ENCODE measurements around the gene ADAMTS2.
"Not testable (repeated sequence)": the region's sequence is repeated elsewhere in the genome, so short reads cannot be mapped to it uniquely, and the experiment has no call there.

Gene ADAMTS2

DNA sequence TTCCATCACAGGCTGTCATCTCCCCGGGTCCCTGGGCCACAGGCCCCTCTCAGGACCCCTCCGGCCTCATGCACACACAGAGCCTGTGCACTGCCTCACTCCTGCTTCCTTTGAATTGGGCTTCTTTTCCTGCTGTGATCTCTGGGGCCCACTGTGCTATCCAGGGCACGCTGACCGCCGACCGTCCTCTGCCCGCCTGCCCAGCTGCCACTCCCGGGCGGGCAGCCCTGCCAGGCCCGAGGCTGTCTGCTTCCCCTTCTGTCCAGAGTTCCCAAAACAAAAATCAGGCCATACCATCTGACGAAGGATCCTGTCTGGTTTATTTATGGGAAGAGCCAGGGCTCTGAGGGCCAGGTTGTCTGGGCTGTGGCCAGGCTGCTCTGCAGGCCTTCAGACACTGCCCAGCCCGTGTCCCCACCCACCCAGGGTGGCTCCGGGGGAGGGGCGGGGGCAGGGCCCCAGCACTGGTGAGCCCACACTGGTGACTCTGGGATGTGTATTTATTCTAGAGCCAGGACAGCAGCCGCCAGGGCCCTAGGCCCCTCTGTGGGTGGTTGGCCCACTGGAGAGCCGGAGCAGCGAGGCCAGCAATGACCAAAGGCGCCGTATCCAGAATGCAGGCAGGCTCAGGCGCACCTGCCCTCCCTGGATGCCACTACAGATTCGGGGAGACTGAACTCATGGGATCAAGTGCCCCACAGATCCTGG, 57.0 kb downstream of the ADAMTS2 start:
- no peak overlapping the region for H3K4me2 ChIP-seq (ENCODE audit: low read length)
- no peak overlapping the region for H3K4ac ChIP-seq (ENCODE audit: low read depth, low read length)
- no peak overlapping the region for H3K18ac ChIP-seq (ENCODE audit: low read length)
- H3K27ac ChIP-seq (ENCODE audit: low read depth, low read length), result no peak overlapping the region
- no peak overlapping the region for H2BK120ac ChIP-seq (ENCODE audit: low read depth, low read length)
- H3K4me1 ChIP-seq (ENCODE audit: control insufficient read depth, low read depth, low read length), result no peaks in the 10 kb centered on the region
- no peak overlapping the region for H3K4me3 ChIP-seq (ENCODE audit: low read length)
- no peak for DNase-seq
- WGBS (ENCODE audit: extremely low coverage, insufficient coverage, low lambda C conversion rate), result no CpG with 5 or more reads among the region's 21 CpGs
- no peaks in the 10 kb centered on the region for H3K27me3 ChIP-seq (ENCODE audit: insufficient read depth, low read length, poor library complexity)
- H3K79me1 ChIP-seq (ENCODE audit: low read length), result no peaks in the 10 kb centered on the region
- no peak overlapping the region for H3K23ac ChIP-seq (ENCODE audit: low read length)
- H2BK5ac ChIP-seq (ENCODE audit: low read length), result no peak overlapping the region
- no peaks in the 10 kb centered on the region for H3K36me3 ChIP-seq (ENCODE audit: control insufficient read depth, insufficient read depth, low read length)
- H3K79me2 ChIP-seq (ENCODE audit: control insufficient read depth, insufficient read depth, low read length), result no peaks in the 10 kb centered on the region
- H2BK15ac ChIP-seq (replicated peaks; ENCODE audit: low read depth), result no peak overlapping the region
- H3K56ac ChIP-seq (ENCODE audit: low read length), result no peak overlapping the region
- no peak overlapping the region for H3K9ac ChIP-seq (ENCODE audit: low read length)
- no peak overlapping the region for H4K5ac ChIP-seq (ENCODE audit: low read length)
- H4K8ac ChIP-seq (ENCODE audit: low read depth, low read length), result no peak overlapping the region
- no peak overlapping the region for H2AK5ac ChIP-seq (ENCODE audit: low read length)

DNA sequence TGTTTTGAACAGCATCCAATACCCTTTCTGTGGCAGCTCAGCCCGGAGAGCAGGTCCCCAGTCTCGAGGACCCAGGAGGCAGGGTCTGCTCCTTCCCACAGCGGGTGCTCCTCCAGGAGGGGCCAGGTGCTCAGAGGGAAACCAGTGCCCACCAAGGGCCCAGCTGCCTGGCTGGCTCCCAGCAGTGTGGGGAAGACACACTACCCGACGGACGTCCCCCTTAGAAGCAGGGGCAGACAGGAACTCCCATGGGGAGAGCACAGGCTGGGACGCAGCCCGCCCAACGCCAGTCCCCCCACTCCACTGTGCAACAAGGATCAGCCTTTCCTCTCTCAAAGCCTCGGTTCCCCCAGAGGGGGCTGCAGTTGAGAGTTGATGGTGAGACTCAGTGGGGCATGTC, 57.6 kb downstream of the ADAMTS2 start:
- no peak overlapping the region for H3K27ac ChIP-seq (ENCODE audit: low read depth, low read length)
- no peaks in the 10 kb centered on the region for H3K79me2 ChIP-seq (ENCODE audit: control insufficient read depth, insufficient read depth, low read length)
- no peaks in the 10 kb centered on the region for H3K27me3 ChIP-seq (ENCODE audit: insufficient read depth, low read length, poor library complexity)
- H2AK5ac ChIP-seq (ENCODE audit: low read length), result no peak overlapping the region
- no peaks in the 10 kb centered on the region for H3K4me1 ChIP-seq (ENCODE audit: control insufficient read depth, low read depth, low read length)
- H3K4me3 ChIP-seq (ENCODE audit: low read length), result no peak overlapping the region
- H2BK15ac ChIP-seq (replicated peaks; ENCODE audit: low read depth), result no peak overlapping the region
- DNase-seq, result no peak
- no peak overlapping the region for H3K23ac ChIP-seq (ENCODE audit: low read length)
- H4K8ac ChIP-seq (ENCODE audit: low read depth, low read length), result no peak overlapping the region
- WGBS (ENCODE audit: extremely low coverage, insufficient coverage, low lambda C conversion rate), result no CpG with 5 or more reads among the region's 10 CpGs
- H2BK5ac ChIP-seq (ENCODE audit: low read length), result no peak overlapping the region
- H3K4ac ChIP-seq (ENCODE audit: low read depth, low read length), result no peak overlapping the region
- H4K5ac ChIP-seq (ENCODE audit: low read length), result no peak overlapping the region
- H3K56ac ChIP-seq (ENCODE audit: low read length), result no peak overlapping the region
- H3K18ac ChIP-seq (ENCODE audit: low read length), result no peak overlapping the region
- no peak overlapping the region for H2BK120ac ChIP-seq (ENCODE audit: low read depth, low read length)
- no peaks in the 10 kb centered on the region for H3K36me3 ChIP-seq (ENCODE audit: control insufficient read depth, insufficient read depth, low read length)
- H3K79me1 ChIP-seq (ENCODE audit: low read length), result no peaks in the 10 kb centered on the region
- no peak overlapping the region for H3K9ac ChIP-seq (ENCODE audit: low read length)
- H3K4me2 ChIP-seq (ENCODE audit: low read length), result no peak overlapping the region

DNA sequence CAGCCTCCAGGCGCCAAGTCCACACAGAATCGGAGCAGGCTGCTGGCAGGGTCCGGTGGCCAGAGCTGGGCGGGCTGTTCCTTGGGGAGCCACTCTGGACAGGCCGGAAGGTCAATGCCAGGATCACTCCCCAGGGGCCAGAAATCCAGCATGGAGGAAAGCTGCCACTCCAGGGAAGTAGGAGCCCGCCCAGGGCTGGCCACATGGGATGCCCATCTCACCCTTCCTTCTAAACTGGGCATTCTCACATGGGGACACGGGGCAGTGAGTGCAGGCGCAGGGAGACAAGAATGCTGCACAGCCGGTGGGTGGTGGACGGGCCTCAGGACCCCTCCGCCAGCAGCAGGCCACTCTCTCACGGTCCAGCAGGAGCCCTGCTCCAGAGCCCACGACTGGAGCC, 58.2 kb downstream of the ADAMTS2 start:
- no peak overlapping the region for H3K18ac ChIP-seq (ENCODE audit: low read length)
- H3K79me1 ChIP-seq (ENCODE audit: low read length), result no peaks in the 10 kb centered on the region
- no peak overlapping the region for H3K4me3 ChIP-seq (ENCODE audit: low read length)
- no peak overlapping the region for H3K9ac ChIP-seq (ENCODE audit: low read length)
- H3K27me3 ChIP-seq (ENCODE audit: insufficient read depth, low read length, poor library complexity), result no peaks in the 10 kb centered on the region
- no CpG with 5 or more reads among the region's 13 CpGs for WGBS (ENCODE audit: extremely low coverage, insufficient coverage, low lambda C conversion rate)
- no peak overlapping the region for H2BK15ac ChIP-seq (replicated peaks; ENCODE audit: low read depth)
- no peaks in the 10 kb centered on the region for H3K79me2 ChIP-seq (ENCODE audit: control insufficient read depth, insufficient read depth, low read length)
- no peak overlapping the region for H4K8ac ChIP-seq (ENCODE audit: low read depth, low read length)
- no peak for DNase-seq
- no peak overlapping the region for H3K56ac ChIP-seq (ENCODE audit: low read length)
- H3K4me1 ChIP-seq (ENCODE audit: control insufficient read depth, low read depth, low read length), result no peaks in the 10 kb centered on the region
- H3K4me2 ChIP-seq (ENCODE audit: low read length), result no peak overlapping the region
- no peak overlapping the region for H3K27ac ChIP-seq (ENCODE audit: low read depth, low read length)
- H2BK120ac ChIP-seq (ENCODE audit: low read depth, low read length), result no peak overlapping the region
- no peak overlapping the region for H3K4ac ChIP-seq (ENCODE audit: low read depth, low read length)
- no peak overlapping the region for H2AK5ac ChIP-seq (ENCODE audit: low read length)
- no peak overlapping the region for H3K23ac ChIP-seq (ENCODE audit: low read length)
- no peak overlapping the region for H2BK5ac ChIP-seq (ENCODE audit: low read length)
- no peaks in the 10 kb centered on the region for H3K36me3 ChIP-seq (ENCODE audit: control insufficient read depth, insufficient read depth, low read length)
- H4K5ac ChIP-seq (ENCODE audit: low read length), result no peak overlapping the region

DNA sequence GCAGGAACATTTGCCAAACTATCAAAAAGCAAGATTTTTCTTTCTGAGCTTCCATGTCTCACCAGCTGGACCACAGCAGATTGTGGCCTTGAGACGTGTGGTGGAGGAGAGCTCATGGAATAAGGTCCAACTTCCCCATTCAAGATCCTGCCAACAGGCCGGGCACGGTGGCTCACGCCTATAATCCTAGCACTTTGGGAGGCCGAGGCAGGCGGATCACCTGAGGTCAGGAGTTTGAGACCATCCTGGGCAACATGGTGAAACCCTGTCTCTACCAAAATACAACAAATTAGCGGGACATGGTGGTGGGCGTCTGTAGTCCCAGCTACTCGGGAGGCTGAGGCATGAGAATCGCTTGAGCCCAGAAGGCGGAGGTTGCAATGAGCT, 59.5 kb downstream of the ADAMTS2 start:
- not testable (repeated sequence) for H2AK5ac ChIP-seq (ENCODE audit: low read length); H3K36me3 ChIP-seq (ENCODE audit: control insufficient read depth, insufficient read depth, low read length); H3K4me3 ChIP-seq (ENCODE audit: low read length); H3K18ac ChIP-seq (ENCODE audit: low read length); H2BK15ac ChIP-seq (replicated peaks; ENCODE audit: low read depth); H2BK120ac ChIP-seq (ENCODE audit: low read depth, low read length); H3K27me3 ChIP-seq (ENCODE audit: insufficient read depth, low read length, poor library complexity); H3K4me2 ChIP-seq (ENCODE audit: low read length); DNase-seq; H3K56ac ChIP-seq (ENCODE audit: low read length); H4K8ac ChIP-seq (ENCODE audit: low read depth, low read length); H3K23ac ChIP-seq (ENCODE audit: low read length); H3K4me1 ChIP-seq (ENCODE audit: control insufficient read depth, low read depth, low read length); H3K9ac ChIP-seq (ENCODE audit: low read length); H3K27ac ChIP-seq (ENCODE audit: low read depth, low read length); H2BK5ac ChIP-seq (ENCODE audit: low read length); H3K79me1 ChIP-seq (ENCODE audit: low read length); H3K79me2 ChIP-seq (ENCODE audit: control insufficient read depth, insufficient read depth, low read length); H4K5ac ChIP-seq (ENCODE audit: low read length); H3K4ac ChIP-seq (ENCODE audit: low read depth, low read length)
- no CpG with 5 or more reads among the region's 11 CpGs for WGBS (ENCODE audit: extremely low coverage, insufficient coverage, low lambda C conversion rate)

DNA sequence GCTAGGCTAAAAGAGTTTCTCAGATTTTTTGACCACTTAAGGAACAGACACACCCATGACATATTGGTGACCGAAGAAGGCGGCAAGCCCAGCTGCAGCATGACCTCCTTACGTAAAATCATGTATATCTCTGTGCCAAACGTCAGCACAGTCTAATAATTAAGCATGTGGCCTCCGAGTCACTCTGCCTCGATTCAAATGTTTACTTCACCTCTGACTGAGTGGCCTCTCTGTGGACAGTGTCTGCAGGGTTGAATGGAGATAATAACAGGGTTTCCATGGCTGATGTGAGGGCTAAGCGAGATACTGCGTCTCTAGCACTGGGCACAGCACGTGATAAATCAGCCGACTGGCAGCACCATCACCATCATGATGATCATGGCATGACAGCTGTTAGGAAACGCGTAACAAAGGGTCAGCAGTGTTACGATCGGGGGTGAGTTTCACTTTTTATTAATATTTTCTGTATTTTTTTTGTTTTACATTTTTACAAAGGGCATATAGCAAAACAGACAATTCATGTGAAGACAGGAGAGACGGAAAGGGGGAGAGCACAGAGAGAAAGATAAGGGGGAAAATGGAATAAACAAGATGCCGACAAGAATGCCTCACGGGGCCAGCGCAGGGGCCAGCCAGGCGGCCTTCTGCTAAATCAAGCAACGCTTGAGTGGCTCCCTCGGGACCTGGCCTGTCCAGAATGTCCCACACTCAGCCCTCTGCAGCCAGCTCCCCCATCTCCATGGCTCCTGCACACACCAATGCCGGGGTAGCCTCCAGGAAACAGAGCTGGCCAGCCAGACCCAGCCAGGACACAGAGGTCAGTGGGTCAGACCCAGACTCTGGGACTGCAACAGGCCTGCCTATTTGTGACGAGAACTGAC, 60.3 kb downstream of the ADAMTS2 start:
- Histone ChIP-seq H3K27ac (ENCODE audit: low read depth, low read length) (no peak overlapping the region), H3K36me3 (ENCODE audit: control insufficient read depth, insufficient read depth, low read length) (no peaks in the 10 kb centered on the region), H3K79me1 (ENCODE audit: low read length) (no peaks in the 10 kb centered on the region), H3K18ac (ENCODE audit: low read length) (no peak overlapping the region), H3K4me1 (ENCODE audit: control insufficient read depth, low read depth, low read length) (no peaks in the 10 kb centered on the region), H3K4me3 (ENCODE audit: low read length) (no peak overlapping the region), H3K9ac (ENCODE audit: low read length) (no peak overlapping the region), H3K79me2 (ENCODE audit: control insufficient read depth, insufficient read depth, low read length) (no peaks in the 10 kb centered on the region), H3K27me3 (ENCODE audit: insufficient read depth, low read length, poor library complexity) (no peaks in the 10 kb centered on the region), H2BK5ac (ENCODE audit: low read length) (no peak overlapping the region), H3K4me2 (ENCODE audit: low read length) (no peak overlapping the region), H3K4ac (ENCODE audit: low read depth, low read length) (no peak overlapping the region), H2AK5ac (ENCODE audit: low read length) (no peak overlapping the region), H2BK15ac (replicated peaks; ENCODE audit: low read depth) (no peak overlapping the region), H3K56ac (ENCODE audit: low read length) (no peak overlapping the region), H3K23ac (ENCODE audit: low read length) (no peak overlapping the region), H4K8ac (ENCODE audit: low read depth, low read length) (no peak overlapping the region), H4K5ac (ENCODE audit: low read length) (no peak overlapping the region), H2BK120ac (ENCODE audit: low read depth, low read length) (no peak overlapping the region)
- DNase-seq, result no peak
- no CpG with 5 or more reads among the region's 23 CpGs for WGBS (ENCODE audit: extremely low coverage, insufficient coverage, low lambda C conversion rate)
